Measurements from ENCODE around the gene CXCL12.

DNA sequence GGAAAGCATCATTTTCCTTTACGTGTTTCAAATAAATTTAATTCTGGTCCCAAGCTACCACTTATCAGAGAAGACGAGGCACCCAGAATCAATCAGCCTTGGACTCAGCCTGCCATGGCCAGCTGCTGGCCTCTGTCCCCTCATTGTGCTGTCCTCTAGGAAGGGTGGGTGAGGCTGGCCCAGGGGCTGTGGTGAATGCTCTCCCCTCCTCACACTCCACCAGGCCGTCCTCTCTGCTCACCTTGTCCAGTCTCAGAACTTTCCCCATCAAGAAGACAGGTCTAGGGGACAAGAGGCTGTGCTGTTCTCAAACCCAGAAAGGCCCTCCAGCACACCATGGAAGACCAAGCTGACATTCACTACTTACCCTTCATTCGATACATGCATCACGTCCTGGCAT is 36.4 kb downstream of the CXCL12 start:
- TF ChIP-seq, protein P1, sequence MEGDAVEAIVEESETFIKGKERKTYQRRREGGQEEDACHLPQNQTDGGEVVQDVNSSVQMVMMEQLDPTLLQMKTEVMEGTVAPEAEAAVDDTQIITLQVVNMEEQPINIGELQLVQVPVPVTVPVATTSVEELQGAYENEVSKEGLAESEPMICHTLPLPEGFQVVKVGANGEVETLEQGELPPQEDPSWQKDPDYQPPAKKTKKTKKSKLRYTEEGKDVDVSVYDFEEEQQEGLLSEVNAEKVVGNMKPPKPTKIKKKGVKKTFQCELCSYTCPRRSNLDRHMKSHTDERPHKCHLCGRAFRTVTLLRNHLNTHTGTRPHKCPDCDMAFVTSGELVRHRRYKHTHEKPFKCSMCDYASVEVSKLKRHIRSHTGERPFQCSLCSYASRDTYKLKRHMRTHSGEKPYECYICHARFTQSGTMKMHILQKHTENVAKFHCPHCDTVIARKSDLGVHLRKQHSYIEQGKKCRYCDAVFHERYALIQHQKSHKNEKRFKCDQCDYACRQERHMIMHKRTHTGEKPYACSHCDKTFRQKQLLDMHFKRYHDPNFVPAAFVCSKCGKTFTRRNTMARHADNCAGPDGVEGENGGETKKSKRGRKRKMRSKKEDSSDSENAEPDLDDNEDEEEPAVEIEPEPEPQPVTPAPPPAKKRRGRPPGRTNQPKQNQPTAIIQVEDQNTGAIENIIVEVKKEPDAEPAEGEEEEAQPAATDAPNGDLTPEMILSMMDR (CRISPR knock-in tag; IDR thresholded peaks at IDR 0.05): no peak
- TF ChIP-seq FOXA1 (IDR thresholded peaks at IDR 0.05): no peak
- no peak for TF ChIP-seq FOXA1 (CRISPR knock-in tag; IDR thresholded peaks at IDR 0.05)
- no peak for TF ChIP-seq ZZZ3 (CRISPR knock-in tag; IDR thresholded peaks at IDR 0.05; ENCODE audit: borderline replicate concordance)
- no peak for TF ChIP-seq ZNF766 (CRISPR knock-in tag; IDR thresholded peaks at IDR 0.05; ENCODE audit: borderline replicate concordance)
- TF ChIP-seq RFX1 (IDR thresholded peaks at IDR 0.05): no peak
- no peak for TF ChIP-seq SP2 (CRISPR knock-in tag; IDR thresholded peaks at IDR 0.05)
- no peak for TF ChIP-seq RARG (CRISPR knock-in tag; IDR thresholded peaks at IDR 0.05; ENCODE audit: low read depth)
- TF ChIP-seq, protein P2, sequence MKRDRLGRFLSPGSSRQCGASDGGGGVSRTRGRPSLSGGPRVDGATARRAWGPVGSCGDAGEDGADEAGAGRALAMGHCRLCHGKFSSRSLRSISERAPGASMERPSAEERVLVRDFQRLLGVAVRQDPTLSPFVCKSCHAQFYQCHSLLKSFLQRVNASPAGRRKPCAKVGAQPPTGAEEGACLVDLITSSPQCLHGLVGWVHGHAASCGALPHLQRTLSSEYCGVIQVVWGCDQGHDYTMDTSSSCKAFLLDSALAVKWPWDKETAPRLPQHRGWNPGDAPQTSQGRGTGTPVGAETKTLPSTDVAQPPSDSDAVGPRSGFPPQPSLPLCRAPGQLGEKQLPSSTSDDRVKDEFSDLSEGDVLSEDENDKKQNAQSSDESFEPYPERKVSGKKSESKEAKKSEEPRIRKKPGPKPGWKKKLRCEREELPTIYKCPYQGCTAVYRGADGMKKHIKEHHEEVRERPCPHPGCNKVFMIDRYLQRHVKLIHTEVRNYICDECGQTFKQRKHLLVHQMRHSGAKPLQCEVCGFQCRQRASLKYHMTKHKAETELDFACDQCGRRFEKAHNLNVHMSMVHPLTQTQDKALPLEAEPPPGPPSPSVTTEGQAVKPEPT (CRISPR knock-in tag; IDR thresholded peaks at IDR 0.05; ENCODE audit: low read depth): no peak
- TF ChIP-seq, protein P3, sequence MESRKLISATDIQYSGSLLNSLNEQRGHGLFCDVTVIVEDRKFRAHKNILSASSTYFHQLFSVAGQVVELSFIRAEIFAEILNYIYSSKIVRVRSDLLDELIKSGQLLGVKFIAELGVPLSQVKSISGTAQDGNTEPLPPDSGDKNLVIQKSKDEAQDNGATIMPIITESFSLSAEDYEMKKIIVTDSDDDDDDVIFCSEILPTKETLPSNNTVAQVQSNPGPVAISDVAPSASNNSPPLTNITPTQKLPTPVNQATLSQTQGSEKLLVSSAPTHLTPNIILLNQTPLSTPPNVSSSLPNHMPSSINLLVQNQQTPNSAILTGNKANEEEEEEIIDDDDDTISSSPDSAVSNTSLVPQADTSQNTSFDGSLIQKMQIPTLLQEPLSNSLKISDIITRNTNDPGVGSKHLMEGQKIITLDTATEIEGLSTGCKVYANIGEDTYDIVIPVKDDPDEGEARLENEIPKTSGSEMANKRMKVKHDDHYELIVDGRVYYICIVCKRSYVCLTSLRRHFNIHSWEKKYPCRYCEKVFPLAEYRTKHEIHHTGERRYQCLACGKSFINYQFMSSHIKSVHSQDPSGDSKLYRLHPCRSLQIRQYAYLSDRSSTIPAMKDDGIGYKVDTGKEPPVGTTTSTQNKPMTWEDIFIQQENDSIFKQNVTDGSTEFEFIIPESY (CRISPR knock-in tag; IDR thresholded peaks at IDR 0.05): no peak

Measured in HepG2 (cell line).